Caco-2 (cell line): ENCODE data around the gene NT5M. TPM values are rescaled to one million over a fixed set of nuclear protein-coding genes. Genes with fewer than 3 reads are reported as not detected.

ENCODE experiments used
- BruUV-seq: library from RNA; stranded (reverse); fragments of 400-500 nt; replicated peaks from 2 replicates; lab custom pipeline; 2021; lab: Mats Ljungman, UMichigan
- CTCF ChIA-PET: fragments of 300-600 bp; sonication (Branson Sonifier 250); formaldehyde crosslinking; loops from one replicate; lab custom pipeline; 2022; ENCODE audit warnings: antibody characterized with exemption; lab: Charles Lee
- POLR2A ChIA-PET: fragments of 300-600 bp; sonication (Branson Sonifier 250); formaldehyde crosslinking; loops from one replicate; lab custom pipeline; 2022; ENCODE audit warnings: antibody characterized with exemption; lab: Charles Lee
- DNase-seq, 2 experiments: peaks; one replicate each; pipeline versions ENCODE4 v3.0.0 to v3.0.0-alpha.2; 2020 to 2022
- H3K27me3 ChIP-seq: replicated peaks from 2 replicates; pipeline ENCODE4 v1.6.0; 2011; ENCODE audit warnings: low read length; ENCODE audit not compliant: control insufficient read depth, insufficient read depth
- H3K36me3 ChIP-seq: 2 replicates; pipeline ENCODE4 v1.5.1; 2011; ENCODE audit warnings: low read length; ENCODE audit not compliant: control insufficient read depth, insufficient read depth
- H3K4me1 ChIP-seq: fragments of 250-450 bp; sonication (Bioruptor Pico); 2 replicates; pipeline ENCODE4 v1.5.1; 2020; ENCODE audit warnings: mild to moderate bottlenecking
- H3K4me3 ChIP-seq: 2 replicates; pipeline ENCODE4 v1.5.1; 2011; ENCODE audit warnings: low read depth, mild to moderate bottlenecking, control low read depth, low read length
- H3K9me3 ChIP-seq: fragments of 250-450 bp; sonication (Bioruptor Pico); 2 replicates; pipeline ENCODE4 v1.5.1; 2020; ENCODE audit warnings: mild to moderate bottlenecking, moderate library complexity
- H3K27ac Mint-ChIP-seq: one replicate; pipeline ENCODE4 v1.8.0; 2022; ENCODE audit warnings: mixed read lengths; ENCODE audit not compliant: unreplicated experiment
- H3K27me3 Mint-ChIP-seq: one replicate; pipeline ENCODE4 v1.8.0; 2022; ENCODE audit warnings: mixed read lengths; ENCODE audit not compliant: insufficient read depth, unreplicated experiment
- H3K36me3 Mint-ChIP-seq: one replicate; pipeline ENCODE4 v1.8.0; 2022; ENCODE audit warnings: mild to moderate bottlenecking, mixed read lengths; ENCODE audit not compliant: insufficient read depth, unreplicated experiment
- H3K4me1 Mint-ChIP-seq: one replicate; pipeline ENCODE4 v1.8.0; 2022; ENCODE audit warnings: low read depth, mixed read lengths; ENCODE audit not compliant: unreplicated experiment
- H3K4me3 Mint-ChIP-seq: one replicate; pipeline ENCODE4 v1.8.0; 2022; ENCODE audit warnings: mild to moderate bottlenecking, moderate library complexity, mixed read lengths; ENCODE audit not compliant: unreplicated experiment
- H3K9me3 Mint-ChIP-seq: one replicate; pipeline ENCODE4 v1.8.0; 2022; ENCODE audit warnings: mixed read lengths; ENCODE audit not compliant: unreplicated experiment
- intact Hi-C: fragments of 100-400 bp; cut with micrococcal nuclease; formaldehyde crosslinking; loops from one replicate; pipeline ENCODE4 v1.10.0; 2022; ENCODE audit not compliant: unreplicated experiment
- total RNA-seq: library from RNA; stranded (reverse); gene quantifications from 2 replicates; pipeline ENCODE4 v1.2.3, GENCODE V29; 2022
- TF ChIP-seq, protein P1 (sequence below), 2 experiments: fragments of 200-600 bp in 1 of 2; IDR thresholded peaks; 1 replicate in 1 of 2; 2 replicates in 1 of 2; pipeline versions ENCODE4 v1.5.1 to v1.8.0; 2011 to 2022; ENCODE audit warnings: antibody characterized with exemption in 1 of 2, control low read depth in 1 of 2, inconsistent platforms in 1 of 2, low read depth in 1 of 2, low read length in 1 of 2, mild to moderate bottlenecking in 1 of 2, moderate library complexity in 1 of 2; ENCODE audit not compliant: insufficient read depth in 1 of 2, severe bottlenecking in 1 of 2, unreplicated experiment in 1 of 2

NT5M gene
- total RNA-seq, 1 experiment from 2014 or later = 1.3 TPM

DNA sequence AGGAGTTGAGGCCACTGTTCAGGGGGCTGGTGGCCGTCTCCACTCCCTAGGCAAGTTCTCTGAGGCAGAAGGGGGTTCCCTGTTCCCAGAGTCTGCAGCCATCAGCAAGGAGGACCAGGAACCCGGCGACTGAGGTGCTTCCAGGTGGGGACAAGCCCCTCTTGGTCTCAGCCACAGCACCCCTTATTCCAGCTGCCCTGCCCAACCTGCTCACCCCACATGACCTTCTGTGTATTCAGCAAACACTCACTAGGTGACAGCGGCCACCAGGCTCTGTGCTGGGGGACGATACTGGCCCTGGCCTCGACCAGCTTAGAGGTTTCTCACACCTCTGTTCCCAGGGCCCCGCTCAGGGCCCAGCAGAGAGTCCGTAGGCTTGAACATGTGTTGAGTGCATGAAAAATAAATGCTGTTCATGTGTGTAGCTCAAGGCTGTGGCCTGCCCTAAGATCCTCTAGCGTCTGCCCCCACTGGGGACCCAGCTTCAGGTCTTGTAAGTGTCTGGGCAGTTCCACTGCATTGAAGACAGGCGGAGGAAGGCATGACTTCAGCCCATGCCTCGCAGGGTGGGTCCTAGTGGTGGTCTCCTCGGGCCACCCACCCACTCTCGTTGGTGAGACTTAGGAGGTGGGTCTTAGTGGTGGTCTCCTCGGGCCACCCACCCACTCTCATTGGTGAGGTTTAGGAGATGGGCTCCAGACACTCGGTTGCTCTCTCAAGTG is 44.2 kb downstream of the NT5M start:
- no peak overlapping the region for H3K4me3 ChIP-seq
- Mint-ChIP-seq H3K4me1 (no peaks in the 10 kb centered on the region), H3K4me3 (no peak overlapping the region), H3K27ac (no peak overlapping the region), H3K9me3 (no peaks in the 10 kb centered on the region), H3K27me3 (no peaks in the 10 kb centered on the region), H3K36me3 (no peaks in the 10 kb centered on the region)
- no peaks in the 10 kb centered on the region for H3K36me3 ChIP-seq
- H3K27me3 ChIP-seq = no peaks in the 10 kb centered on the region
- ChIA-PET POLR2A (no interaction called here), CTCF (no interaction called here)
- TF ChIP-seq, protein P1, sequence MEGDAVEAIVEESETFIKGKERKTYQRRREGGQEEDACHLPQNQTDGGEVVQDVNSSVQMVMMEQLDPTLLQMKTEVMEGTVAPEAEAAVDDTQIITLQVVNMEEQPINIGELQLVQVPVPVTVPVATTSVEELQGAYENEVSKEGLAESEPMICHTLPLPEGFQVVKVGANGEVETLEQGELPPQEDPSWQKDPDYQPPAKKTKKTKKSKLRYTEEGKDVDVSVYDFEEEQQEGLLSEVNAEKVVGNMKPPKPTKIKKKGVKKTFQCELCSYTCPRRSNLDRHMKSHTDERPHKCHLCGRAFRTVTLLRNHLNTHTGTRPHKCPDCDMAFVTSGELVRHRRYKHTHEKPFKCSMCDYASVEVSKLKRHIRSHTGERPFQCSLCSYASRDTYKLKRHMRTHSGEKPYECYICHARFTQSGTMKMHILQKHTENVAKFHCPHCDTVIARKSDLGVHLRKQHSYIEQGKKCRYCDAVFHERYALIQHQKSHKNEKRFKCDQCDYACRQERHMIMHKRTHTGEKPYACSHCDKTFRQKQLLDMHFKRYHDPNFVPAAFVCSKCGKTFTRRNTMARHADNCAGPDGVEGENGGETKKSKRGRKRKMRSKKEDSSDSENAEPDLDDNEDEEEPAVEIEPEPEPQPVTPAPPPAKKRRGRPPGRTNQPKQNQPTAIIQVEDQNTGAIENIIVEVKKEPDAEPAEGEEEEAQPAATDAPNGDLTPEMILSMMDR (IDR thresholded peaks at IDR 0.05; ENCODE audit: insufficient read depth in 1 of 2, low read depth in 1 of 2, low read length in 1 of 2, severe bottlenecking in 1 of 2, unreplicated experiment in 1 of 2) = no peak
- no peak for DNase-seq
- H3K4me1 ChIP-seq = peaks cover 30% of the 10 kb centered on the region
- H3K9me3 ChIP-seq = no peaks in the 10 kb centered on the region
- intact Hi-C loops = no loop called here
- BruUV-seq = no TSS peak

DNA sequence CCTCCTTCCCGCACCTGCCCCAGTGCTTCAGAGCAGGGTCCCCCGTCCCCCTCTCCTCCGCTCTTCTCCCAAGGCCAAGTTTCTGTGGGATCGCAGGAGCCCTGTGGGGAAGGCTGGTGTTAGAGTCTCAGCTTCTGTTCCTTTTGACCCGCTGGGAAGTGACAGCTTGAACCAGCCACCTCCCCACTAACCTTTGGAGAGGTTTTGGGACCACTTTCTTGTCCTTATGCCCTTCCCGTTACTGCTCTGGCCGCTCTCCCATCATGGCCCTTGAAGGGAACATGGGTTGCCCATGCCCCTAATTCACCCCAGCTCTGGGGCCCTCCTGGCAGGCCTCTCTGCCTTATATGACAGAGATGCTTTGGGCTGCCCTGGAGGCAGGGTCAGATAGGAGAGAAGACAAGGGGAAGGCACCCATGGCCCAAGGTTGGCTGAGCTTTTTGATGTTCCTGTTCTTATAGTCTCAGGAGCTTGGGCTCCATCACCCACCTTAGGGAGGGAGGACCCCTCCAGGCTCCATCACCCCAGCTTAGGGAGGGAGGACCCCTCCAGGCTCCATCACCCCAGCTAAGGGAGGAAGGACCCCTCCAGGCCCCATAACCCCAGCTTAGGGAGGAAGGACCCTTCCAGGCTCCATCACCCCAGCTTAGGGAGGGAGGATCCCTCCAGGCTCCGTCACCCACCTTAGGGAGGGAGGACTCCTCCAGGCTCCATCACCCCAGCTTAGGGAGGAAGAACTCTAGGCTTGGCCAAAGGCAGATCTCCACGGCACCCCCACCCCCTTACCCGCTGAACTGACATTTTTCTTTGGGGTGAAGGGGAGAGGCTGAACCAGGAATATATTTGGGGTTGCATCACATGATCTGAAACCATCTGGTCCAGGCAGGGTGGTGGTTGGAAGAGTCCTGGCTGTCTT is 45.0 kb downstream of the NT5M start:
- Mint-ChIP-seq H3K9me3 (no peaks in the 10 kb centered on the region), H3K27me3 (no peaks in the 10 kb centered on the region), H3K4me3 (no peak overlapping the region), H3K36me3 (no peaks in the 10 kb centered on the region), H3K27ac (no peak overlapping the region), H3K4me1 (no peaks in the 10 kb centered on the region)
- Histone ChIP-seq H3K36me3 (no peaks in the 10 kb centered on the region), H3K4me1 (peaks cover 25% of the 10 kb centered on the region), H3K9me3 (no peaks in the 10 kb centered on the region), H3K27me3 (no peaks in the 10 kb centered on the region), H3K4me3 (no peak overlapping the region)
- no peak for DNase-seq
- POLR2A ChIA-PET = no interaction called here
- intact Hi-C loops = no loop called here
- CTCF ChIA-PET = no interaction called here
- BruUV-seq = no TSS peak
- TF ChIP-seq, protein P1 (IDR thresholded peaks at IDR 0.05; ENCODE audit: insufficient read depth in 1 of 2, low read depth in 1 of 2, low read length in 1 of 2, severe bottlenecking in 1 of 2, unreplicated experiment in 1 of 2) = no peak
